HepG2 (cell line): ENCODE measurements around the gene MYOM1. TPM values are rescaled to one million over a fixed set of nuclear protein-coding genes. Genes with fewer than 3 reads are reported as not detected.

Experiments used
- AKAP8 ChIP-seq: sonication (generic); formaldehyde crosslinking; IDR thresholded peaks from 2 replicates; pipeline ENCODE4 v1.5.1; 2020; ENCODE audit warnings: mild to moderate bottlenecking, missing genetic modification reagents
- ATF3 ChIP-seq: sonication (generic); formaldehyde crosslinking; IDR thresholded peaks from 2 replicates; pipeline ENCODE4 v1.4.0; 2020; ENCODE audit warnings: missing genetic modification reagents
- HNF4A ChIP-seq: sonication (generic); formaldehyde crosslinking; IDR thresholded peaks from 2 replicates; pipeline ENCODE4 v1.4.0; 2020; ENCODE audit warnings: missing genetic modification reagents
- KAT8 ChIP-seq: IDR thresholded peaks from 2 replicates; pipeline ENCODE4 v1.6.1; 2016; ENCODE audit warnings: missing genetic modification reagents, missing compliant biosample characterization
- REST ChIP-seq, 2 experiments: IDR thresholded peaks; 2 replicates each; pipeline ENCODE4 v1.6.1; 2011 to 2012; ENCODE audit warnings: low read length in 2 of 2, borderline replicate concordance in 1 of 2, low read depth in 1 of 2, mild to moderate bottlenecking in 1 of 2, moderate library complexity in 1 of 2
- SOX13 ChIP-seq, 3 experiments: fragments of 450-650 bp in 1 of 3; sonication (generic) in 1 of 3; formaldehyde crosslinking in 1 of 3; IDR thresholded peaks in 2 of 3; conservative IDR thresholded peaks in 1 of 3; 2 replicates each; pipeline versions ENCODE4 v1.5.0 to v1.6.1; 2016 to 2020; ENCODE audit warnings: antibody characterized with exemption in 1 of 3, mild to moderate bottlenecking in 1 of 3, missing compliant biosample characterization in 1 of 3, missing genetic modification reagents in 1 of 3, moderate library complexity in 1 of 3
- U2AF1 ChIP-seq: fragments of 200-400 bp; formaldehyde crosslinking; optimal IDR thresholded peaks from 2 replicates; pipeline ENCODE3; 2017; ENCODE audit warnings: mild to moderate bottlenecking, low read depth, low read length
- polyA plus RNA-seq, 8 experiments: library from polyadenylated mRNA; depleted of rRNA in 3 of 8; stranded (reverse) in 7 of 8; unstranded in 1 of 8; fragments of >200 nt; fragmentation: Illumina TruSeq in 4 of 8; extraction: Trizol in 4 of 8; gene quantifications; 2 replicates each; pipeline versions ENCODE4 v1.2.1 to v1.2.3, GENCODE V29; 2011 to 2016; ENCODE audit warnings: low read depth in 4 of 8, missing spikeins in 1 of 8, mixed read lengths in 1 of 8; ENCODE audit not compliant: insufficient read depth in 1 of 8
- total RNA-seq, 5 experiments: library from RNA; depleted of rRNA; stranded (reverse); fragments of >200 nt; fragmentation: Illumina TruSeq; extraction: Trizol; gene quantifications; 2 replicates each; pipeline ENCODE4 v1.2.3, GENCODE V29; 2016; ENCODE audit warnings: low read depth in 1 of 5
- TF ChIP-seq, protein P1 (sequence below): sonication (generic); formaldehyde crosslinking; IDR thresholded peaks from 2 replicates; pipeline ENCODE4 v1.9.0; 2021; ENCODE audit warnings: mild to moderate bottlenecking, missing genetic modification reagents
- TF ChIP-seq, protein P2 (sequence below): sonication (generic); formaldehyde crosslinking; IDR thresholded peaks from 2 replicates; pipeline ENCODE4 v1.5.0; 2020; ENCODE audit warnings: mild to moderate bottlenecking, missing genetic modification reagents, borderline replicate concordance

MYOM1 gene
- total and polyA plus RNA-seq, 2 of the 13 experiments (the other 11 are each of a cell fraction or from before 2014, with no cell fraction given) = 0.46 to 0.98 TPM

DNA sequence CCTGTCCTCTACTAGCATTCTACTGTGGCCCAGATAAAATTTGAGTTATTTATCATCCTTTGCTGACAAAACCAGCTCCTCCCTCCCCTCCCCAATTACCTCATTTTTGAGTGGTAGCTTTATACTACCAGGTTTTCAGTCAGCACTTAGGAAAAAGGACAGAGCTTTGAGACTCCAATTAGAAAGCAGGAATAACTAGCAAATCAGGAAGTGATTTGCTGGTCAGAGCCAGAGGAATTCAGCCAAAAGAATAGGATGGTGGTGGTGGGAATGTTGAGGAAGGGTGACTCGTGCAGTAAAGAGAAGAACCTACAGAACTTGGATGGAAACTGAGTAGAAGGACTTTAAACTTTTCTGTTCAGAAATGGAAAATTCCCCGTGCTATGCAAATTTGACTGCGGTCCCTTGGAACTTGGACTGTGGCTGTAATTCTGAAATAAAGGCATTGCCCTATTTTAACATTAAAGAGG lies 45.8 kb upstream of the MYOM1 start (continued):
- TF ChIP-seq U2AF1 = no peak
- TF ChIP-seq REST (IDR thresholded peaks at IDR 0.05; ENCODE audit: borderline replicate concordance in 1 of 2, low read depth in 1 of 2, low read length in 2 of 2) = peak; percentile 9 to 89; a peak in 3 of 4 replicates
- no peak for TF ChIP-seq ATF3 (CRISPR knock-in tag)
- TF ChIP-seq KAT8 (CRISPR knock-in tag) = no peak
- TF ChIP-seq, protein P1, sequence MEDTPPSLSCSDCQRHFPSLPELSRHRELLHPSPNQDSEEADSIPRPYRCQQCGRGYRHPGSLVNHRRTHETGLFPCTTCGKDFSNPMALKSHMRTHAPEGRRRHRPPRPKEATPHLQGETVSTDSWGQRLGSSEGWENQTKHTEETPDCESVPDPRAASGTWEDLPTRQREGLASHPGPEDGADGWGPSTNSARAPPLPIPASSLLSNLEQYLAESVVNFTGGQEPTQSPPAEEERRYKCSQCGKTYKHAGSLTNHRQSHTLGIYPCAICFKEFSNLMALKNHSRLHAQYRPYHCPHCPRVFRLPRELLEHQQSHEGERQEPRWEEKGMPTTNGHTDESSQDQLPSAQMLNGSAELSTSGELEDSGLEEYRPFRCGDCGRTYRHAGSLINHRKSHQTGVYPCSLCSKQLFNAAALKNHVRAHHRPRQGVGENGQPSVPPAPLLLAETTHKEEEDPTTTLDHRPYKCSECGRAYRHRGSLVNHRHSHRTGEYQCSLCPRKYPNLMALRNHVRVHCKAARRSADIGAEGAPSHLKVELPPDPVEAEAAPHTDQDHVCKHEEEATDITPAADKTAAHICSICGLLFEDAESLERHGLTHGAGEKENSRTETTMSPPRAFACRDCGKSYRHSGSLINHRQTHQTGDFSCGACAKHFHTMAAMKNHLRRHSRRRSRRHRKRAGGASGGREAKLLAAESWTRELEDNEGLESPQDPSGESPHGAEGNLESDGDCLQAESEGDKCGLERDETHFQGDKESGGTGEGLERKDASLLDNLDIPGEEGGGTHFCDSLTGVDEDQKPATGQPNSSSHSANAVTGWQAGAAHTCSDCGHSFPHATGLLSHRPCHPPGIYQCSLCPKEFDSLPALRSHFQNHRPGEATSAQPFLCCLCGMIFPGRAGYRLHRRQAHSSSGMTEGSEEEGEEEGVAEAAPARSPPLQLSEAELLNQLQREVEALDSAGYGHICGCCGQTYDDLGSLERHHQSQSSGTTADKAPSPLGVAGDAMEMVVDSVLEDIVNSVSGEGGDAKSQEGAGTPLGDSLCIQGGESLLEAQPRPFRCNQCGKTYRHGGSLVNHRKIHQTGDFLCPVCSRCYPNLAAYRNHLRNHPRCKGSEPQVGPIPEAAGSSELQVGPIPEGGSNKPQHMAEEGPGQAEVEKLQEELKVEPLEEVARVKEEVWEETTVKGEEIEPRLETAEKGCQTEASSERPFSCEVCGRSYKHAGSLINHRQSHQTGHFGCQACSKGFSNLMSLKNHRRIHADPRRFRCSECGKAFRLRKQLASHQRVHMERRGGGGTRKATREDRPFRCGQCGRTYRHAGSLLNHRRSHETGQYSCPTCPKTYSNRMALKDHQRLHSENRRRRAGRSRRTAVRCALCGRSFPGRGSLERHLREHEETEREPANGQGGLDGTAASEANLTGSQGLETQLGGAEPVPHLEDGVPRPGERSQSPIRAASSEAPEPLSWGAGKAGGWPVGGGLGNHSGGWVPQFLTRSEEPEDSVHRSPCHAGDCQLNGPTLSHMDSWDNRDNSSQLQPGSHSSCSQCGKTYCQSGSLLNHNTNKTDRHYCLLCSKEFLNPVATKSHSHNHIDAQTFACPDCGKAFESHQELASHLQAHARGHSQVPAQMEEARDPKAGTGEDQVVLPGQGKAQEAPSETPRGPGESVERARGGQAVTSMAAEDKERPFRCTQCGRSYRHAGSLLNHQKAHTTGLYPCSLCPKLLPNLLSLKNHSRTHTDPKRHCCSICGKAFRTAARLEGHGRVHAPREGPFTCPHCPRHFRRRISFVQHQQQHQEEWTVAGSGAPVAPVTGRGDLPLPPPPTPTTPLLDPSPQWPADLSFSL (CRISPR knock-in tag) = no peak
- TF ChIP-seq, protein P2, sequence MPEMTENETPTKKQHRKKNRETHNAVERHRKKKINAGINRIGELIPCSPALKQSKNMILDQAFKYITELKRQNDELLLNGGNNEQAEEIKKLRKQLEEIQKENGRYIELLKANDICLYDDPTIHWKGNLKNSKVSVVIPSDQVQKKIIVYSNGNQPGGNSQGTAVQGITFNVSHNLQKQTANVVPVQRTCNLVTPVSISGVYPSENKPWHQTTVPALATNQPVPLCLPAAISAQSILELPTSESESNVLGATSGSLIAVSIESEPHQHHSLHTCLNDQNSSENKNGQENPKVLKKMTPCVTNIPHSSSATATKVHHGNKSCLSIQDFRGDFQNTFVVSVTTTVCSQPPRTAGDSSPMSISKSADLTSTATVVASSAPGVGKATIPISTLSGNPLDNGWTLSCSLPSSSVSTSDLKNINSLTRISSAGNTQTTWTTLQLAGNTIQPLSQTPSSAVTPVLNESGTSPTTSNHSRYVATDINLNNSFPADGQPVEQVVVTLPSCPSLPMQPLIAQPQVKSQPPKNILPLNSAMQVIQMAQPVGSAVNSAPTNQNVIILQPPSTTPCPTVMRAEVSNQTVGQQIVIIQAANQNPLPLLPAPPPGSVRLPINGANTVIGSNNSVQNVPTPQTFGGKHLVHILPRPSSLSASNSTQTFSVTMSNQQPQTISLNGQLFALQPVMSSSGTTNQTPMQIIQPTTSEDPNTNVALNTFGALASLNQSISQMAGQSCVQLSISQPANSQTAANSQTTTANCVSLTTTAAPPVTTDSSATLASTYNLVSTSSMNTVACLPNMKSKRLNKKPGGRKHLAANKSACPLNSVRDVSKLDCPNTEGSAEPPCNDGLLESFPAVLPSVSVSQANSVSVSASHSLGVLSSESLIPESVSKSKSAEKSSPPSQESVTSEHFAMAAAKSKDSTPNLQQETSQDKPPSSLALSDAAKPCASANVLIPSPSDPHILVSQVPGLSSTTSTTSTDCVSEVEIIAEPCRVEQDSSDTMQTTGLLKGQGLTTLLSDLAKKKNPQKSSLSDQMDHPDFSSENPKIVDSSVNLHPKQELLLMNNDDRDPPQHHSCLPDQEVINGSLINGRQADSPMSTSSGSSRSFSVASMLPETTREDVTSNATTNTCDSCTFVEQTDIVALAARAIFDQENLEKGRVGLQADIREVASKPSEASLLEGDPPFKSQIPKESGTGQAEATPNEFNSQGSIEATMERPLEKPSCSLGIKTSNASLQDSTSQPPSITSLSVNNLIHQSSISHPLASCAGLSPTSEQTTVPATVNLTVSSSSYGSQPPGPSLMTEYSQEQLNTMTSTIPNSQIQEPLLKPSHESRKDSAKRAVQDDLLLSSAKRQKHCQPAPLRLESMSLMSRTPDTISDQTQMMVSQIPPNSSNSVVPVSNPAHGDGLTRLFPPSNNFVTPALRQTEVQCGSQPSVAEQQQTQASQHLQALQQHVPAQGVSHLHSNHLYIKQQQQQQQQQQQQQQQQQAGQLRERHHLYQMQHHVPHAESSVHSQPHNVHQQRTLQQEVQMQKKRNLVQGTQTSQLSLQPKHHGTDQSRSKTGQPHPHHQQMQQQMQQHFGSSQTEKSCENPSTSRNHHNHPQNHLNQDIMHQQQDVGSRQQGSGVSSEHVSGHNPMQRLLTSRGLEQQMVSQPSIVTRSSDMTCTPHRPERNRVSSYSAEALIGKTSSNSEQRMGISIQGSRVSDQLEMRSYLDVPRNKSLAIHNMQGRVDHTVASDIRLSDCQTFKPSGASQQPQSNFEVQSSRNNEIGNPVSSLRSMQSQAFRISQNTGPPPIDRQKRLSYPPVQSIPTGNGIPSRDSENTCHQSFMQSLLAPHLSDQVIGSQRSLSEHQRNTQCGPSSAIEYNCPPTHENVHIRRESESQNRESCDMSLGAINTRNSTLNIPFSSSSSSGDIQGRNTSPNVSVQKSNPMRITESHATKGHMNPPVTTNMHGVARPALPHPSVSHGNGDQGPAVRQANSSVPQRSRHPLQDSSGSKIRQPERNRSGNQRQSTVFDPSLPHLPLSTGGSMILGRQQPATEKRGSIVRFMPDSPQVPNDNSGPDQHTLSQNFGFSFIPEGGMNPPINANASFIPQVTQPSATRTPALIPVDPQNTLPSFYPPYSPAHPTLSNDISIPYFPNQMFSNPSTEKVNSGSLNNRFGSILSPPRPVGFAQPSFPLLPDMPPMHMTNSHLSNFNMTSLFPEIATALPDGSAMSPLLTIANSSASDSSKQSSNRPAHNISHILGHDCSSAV = no peak
- TF ChIP-seq AKAP8 (CRISPR knock-in tag) = no peak
- TF ChIP-seq HNF4A (CRISPR knock-in tag) = peak; percentile 24; the same call in 1 of the 2 replicates
- no peak for TF ChIP-seq SOX13 (IDR thresholded peaks at IDR 0.05)
- no peak for TF ChIP-seq SOX13 (CRISPR knock-in tag; conservative IDR thresholded peaks at IDR 0.05 in 1 of 2, IDR thresholded peaks at IDR 0.05 in 1 of 2)
